NCI-H1694 (cell line): ENCODE data around the gene MAP2K1.
"Not testable (repeated sequence)": the region's sequence is repeated elsewhere in the genome, so short reads cannot be mapped to it uniquely, and the experiment has no call there.

ENCODE experiments used
- DNase-seq: peaks from one replicate; lab custom pipeline; 2025; lab: John Stamatoyannopoulos, UW

MAP2K1 gene

DNA sequence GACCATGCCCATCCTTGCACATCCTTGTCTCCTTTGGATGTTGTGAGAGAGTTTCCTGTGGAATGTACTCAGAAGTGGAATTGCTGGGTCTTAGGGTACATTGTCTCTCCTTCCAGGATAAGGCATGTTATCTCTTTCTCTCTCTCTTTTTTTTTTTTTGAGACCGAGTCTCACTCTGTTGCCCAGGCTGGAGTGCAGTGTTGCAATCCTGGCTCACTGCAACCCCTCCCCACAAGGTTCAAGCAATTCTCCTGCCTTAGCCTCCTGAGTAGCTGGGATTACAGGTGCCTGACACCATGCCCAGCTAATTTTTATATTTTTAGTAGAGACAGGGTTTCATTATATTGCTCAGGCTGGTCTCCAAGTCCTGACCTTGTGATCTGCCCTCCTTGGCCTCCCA lies 6.3 kb downstream of the MAP2K1 start:
- not testable (repeated sequence) for DNase-seq

DNA sequence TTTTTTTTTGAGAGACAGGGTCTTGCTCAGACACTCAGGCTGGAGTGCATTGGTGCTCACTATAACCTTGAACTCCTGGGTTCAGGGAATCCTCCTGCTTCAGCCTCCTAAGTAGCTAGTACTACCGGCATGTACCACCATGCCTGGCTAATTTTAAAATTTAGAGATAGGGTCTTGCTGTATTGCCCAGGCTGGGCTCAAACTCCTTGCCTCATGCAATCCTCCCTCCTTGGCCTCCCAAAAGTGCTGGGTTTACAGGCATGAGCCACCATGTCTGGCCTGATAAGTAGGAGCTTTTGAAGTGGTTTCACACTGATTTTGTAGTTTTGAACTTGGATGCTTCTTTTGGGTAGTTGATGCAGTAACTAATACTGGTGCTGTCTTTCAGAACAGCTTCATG lies 7.8 kb downstream of the MAP2K1 start:
- no peak for DNase-seq

DNA sequence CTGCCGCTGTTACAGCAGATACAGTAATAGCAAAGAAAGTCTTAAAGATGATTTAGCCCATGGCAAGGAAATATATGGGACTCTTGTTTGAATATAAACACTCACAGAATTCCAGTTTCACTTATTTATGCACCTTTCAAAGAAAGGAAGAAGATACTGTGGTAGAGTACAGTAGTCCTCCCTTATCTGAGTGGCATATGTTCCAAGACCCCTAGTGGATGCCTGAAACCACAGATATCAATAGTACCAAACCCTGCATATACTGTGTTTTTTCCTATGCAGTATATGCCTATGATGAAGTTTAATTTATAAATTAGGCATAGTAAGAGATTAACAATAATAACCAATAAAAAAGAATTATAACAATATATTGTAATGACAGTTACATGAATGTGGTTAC lies 8.2 kb downstream of the MAP2K1 start:
- DNase-seq, result no peak

DNA sequence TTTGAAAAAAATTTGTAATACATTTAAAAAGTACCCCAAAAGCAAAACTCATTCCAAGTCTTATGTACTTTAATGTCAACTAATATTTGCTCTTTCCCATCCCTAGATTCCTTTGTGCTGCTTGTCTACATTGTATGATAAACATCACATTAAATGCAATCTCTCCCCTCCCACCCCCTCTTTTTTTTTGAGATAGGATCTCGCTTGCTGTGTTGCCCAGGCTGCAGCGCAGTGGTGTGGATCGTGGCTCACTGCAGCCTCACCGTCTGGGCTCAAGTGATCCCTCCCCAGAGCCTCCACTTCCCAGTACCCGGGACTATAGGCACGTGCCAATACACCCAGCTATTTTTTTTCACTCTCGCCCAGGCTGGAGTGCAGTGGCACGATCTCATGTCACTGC lies 12.6 kb downstream of the MAP2K1 start:
- no peak for DNase-seq

DNA sequence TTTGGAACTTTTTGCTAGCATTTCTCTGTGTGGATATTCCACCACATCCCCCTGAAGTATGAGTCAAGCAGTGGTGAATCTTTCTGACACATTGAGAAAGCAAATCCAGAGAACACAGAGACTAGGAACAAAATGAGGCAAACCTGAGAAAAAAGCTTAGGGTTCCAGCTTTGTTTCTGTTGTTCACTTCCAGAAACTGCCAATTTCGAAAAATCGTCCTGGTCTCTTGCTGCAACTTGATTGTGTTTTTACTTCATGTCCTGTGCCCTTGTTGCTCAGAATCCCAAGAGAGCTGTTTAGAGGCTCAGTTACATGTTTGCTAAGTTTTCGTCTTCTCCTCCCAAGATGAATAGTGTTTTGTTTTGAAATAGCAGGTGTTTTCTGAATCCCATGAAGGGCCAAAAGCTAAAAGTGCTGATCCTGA lies 13.7 kb downstream of the MAP2K1 start:
- DNase-seq, result no peak

DNA sequence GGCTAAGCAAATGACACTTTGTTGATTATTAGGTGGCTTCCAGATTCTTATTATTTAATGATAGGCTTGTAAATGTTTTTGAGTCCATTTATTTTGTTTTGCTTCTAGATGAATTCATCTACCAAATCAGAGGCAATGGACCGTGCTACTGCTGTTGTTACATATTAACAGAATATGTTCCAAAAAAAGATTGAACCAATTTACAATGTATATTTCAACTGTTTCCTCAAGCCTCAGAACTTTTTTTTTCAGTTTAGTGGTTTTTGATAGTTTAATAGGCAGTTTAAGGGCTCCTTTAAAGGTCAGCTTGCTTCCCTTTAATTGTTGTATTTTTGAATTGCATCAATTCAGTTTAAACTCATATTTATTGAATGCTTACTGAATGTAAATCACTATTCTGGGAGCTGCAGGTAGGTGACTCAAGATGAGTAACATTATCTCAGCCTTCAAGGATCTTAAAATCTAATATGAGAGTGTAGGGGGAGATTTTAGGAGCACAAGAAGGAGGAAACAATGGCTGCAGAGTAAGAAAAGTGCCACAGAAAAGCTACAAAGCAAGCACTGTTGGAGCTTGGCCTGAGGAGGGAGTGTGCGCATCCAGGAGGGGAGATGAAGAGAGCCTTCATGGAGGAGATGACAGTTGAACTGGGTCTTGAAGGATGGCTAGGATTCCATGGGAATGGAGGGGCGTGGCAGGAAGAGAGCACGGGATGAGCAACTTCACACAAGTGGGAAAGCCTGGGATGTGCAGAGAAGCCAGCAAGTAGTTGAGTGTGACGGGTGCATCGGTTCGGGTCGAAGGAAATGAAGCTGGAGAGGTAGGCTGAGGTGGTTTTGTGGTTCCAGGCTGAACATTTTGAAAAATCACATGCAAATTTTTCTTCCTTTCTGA lies 14.7 kb downstream of the MAP2K1 start:
- DNase-seq, result no peak

DNA sequence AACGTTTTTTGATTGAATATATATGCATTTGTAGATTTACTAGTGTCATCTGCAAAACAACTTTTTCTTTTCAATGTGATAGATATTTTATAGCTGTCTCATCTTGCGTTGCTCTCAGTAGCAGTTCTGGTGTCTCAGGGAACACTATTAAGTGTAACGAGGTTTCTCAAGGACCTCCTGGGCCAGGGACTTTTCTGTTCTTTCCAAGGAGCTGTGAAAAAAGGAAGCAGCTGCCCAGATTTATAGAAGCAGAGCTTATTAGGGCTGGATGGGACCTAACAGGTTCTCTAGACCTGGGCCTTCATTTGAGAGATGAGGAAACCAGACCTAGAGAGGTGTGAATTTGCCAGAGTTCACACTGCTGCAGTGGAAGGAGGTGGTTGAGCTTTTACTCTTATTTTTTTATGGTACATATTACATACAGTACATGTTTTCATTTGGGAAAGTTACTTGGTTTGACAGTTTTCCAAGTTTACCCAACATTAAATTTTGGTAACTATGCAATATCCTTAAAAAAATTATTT lies 16.1 kb downstream of the MAP2K1 start:
- DNase-seq, result no peak

DNA sequence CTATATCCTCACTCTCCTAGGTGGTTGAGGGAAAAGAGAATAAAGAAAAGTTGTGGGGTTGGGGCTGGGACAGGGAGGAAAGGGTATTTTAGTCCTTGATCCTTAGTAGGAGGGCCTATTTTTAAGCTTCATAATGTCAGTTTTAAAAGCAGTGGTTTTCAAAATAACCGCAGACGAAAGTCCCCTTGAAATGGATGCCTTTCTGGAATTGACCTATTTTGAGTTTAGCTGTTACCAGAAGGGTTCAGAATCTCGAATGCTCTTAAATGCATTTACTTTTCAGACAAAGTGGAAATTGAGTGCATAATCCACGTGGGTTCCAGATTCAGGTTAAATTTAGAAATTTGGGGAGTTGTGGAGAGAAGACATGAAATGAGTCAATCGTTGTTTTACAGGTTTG lies 16.6 kb downstream of the MAP2K1 start:
- no peak for DNase-seq

DNA sequence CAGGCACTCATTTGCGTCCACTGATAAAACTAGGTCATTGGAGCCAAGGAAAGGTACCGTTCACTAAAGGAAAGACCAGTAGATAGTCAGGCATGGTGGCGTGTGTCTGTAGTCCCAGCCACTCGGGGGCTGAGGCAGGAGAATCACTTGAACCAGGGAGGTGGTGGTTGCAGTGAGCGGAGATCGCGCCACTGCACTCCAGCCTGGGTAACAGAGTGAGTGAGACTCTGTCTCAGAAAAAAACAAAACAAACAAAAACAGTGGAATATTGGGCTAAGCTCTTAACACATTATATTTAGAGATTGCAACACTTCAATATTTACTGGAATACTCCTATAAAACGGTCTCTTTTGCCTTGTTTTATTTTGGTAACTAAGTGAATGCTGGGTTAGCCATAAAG lies 17.4 kb downstream of the MAP2K1 start:
- no peak for DNase-seq

DNA sequence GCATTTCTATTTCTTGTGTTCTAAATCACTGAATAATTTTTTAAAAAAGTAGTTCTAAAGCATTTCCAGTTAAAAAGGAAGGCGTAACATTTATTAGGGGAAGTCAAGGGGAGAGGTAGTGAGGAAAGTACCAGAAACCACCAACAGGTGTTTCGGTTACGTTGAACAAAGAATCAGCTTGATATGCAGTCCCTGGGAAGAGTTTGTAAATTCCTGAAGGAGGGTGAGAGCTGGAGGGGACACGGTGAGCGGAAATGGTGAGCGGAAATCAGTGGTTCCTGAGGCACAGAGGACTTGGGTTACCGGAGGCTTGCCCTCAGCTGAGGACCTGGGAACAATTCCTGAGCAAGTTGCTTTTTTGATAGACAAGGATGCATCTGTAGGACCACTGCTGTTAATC lies 17.8 kb downstream of the MAP2K1 start:
- no peak for DNase-seq

DNA sequence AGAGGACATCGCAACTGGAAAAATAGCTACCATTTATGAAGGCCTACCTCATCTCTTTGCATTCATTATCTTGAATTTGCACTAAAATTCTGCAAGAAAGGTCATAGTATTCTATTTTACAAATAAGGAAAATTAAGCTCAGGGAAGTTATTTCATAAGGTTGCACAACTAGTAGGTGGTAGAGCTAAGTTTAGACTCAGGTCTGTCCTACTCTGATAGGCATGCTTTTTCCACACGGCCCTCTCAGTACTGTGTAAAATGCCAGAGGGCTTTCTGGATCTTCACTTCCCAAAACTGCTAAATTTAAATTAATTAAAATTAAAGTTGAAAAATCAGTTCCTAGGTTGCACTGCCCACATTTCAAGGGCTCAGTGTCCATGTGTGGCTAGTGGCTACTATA lies 18.3 kb downstream of the MAP2K1 start:
- DNase-seq, result no peak

DNA sequence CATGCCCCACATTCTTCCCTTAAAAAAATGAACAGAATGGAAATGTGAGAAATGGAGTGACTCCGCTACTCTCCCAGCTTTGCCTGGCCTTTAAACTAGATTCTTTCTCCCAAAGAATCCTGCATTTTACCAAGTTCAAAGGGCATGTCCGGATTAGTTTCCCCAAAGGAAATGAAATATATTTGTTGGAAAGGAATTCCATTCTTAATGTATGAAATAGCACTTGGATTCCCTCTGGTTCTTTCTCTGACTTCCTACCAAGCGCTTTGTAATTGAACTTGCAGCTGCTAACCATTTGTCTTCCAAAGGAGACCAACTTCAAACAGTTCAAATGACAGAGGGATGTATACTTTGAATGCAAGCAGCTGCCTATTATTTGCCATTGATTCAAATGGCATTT lies 18.9 kb downstream of the MAP2K1 start:
- no peak for DNase-seq

DNA sequence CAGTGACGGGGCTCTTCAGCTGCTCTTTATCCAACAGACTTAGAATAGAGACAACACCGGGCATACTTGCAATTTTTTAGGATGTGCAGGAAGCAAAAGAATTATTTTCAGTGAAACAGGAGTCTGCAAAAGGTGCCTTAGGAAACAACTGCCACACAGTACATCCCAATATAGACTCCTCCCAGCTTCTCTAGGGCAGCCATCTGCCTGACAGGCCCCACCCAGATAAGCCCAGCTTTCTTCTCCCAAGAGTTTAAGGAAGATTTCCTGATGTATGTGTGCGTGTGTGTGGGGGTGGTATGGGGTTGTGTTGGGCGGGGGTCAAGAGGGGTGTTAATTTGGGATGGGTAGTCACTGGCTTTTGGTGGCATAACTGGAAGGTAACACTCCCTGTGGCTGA lies 21.5 kb downstream of the MAP2K1 start:
- no peak for DNase-seq

DNA sequence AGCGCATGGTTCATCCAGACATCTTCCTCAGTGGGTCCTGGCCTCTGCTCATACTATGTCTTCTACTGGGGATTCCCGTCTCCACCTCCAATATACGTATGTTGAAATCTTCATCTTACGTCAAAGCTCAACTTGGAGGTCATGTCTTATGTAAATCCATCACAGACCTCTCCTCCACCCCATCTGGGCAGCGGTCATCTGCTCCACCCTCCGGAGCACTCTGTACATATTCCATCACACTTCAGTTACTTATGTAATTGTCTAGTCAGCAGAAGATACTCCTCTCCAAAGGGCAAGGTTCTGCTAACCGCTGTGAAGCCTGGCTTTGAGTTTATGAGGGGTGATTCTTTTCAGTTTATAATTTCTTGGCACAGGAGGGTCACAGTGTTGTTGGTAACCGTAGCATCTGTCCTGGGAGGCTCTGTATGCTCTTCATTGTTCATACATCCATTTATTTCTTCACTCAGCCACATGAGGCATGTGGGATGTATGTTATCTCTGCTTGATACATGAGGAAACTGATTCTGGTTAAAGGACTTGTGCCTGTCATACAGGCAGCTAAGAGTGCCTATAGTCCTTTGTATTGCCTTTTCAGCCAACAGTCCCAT lies 22.1 kb downstream of the MAP2K1 start:
- no peak for DNase-seq

DNA sequence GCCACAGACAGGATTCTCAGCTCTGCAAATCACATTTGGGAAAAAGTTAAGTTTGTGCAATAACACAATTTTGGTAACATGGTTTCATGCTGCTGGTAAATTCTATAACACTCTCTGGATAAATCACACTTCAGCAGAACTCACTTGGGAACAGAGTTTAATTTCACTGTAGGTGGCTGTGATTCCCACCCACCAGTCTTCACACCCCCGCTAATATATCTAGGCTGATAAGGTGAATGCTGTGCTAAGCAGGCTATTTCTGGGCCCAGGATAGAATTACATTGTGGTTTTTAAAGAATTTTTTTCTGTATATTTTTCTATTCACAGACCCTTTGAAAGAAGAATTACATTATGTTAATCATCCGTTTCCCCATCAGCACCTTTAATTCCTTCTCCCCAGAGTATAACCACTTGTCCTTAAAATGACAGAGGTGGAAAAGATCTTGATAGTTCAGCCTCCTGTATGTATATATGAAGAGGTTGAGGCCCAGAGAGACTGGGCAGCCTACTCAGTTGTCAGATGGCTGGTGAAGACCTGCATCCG lies 22.9 kb downstream of the MAP2K1 start:
- DNase-seq, result no peak

DNA sequence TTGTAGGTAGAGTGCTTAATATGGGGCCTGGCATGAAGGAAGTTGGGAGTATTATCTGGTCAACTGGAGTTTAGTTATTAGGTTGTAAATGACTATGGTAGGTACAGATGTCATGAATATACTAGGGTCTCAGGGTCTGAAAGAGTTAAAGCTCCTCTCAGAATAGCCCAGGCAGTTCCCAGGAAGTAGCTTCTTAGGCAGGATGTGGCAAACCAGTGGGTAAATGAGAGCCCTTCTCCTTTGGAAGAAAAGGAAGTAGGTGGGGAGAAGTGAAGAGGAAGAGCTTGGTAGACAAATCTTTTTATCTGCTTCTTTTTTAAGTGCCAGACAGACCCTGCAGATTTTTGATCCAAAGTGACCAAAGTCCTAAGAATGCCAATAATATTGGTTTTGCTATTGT lies 24.5 kb downstream of the MAP2K1 start:
- no peak for DNase-seq

DNA sequence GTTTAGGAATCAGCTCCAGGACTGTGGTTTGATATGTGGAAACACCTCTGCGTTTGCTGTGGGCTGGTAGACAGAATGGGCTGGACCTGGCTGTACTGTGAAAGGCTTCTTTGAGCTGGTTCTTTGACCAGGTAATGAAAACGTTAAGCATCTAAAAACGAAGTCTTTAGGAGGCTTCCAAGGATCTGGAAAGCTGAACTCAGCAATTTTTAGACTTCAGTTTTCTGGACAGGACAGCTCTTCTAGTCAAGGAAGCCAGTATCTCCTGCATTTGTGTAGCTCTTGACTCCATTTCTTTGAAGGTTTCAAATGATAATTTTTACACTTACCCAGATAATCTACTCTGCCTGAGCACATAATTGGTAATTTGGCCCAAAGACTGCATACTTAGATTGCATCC lies 25.5 kb downstream of the MAP2K1 start:
- DNase-seq, result no peak

DNA sequence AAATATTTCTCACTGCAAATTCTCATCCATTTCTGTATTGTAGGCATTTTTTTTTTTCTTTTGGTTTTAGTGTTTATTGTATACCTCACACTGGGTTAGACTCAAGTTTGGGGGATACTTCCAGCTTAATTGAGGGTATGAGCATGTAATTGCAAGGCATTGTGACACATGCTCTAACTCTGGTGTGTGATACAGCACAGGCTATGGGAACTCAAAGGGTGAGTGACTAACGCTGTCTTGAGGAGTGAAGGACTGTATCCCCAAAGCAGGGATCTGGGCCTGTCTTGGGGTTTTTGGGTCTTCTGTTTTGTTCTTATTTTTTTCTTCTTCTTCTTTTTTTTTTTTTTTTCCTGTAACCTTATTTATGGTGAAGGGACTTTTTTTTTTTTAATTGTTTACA lies 26.9 kb downstream of the MAP2K1 start:
- DNase-seq, result no peak

DNA sequence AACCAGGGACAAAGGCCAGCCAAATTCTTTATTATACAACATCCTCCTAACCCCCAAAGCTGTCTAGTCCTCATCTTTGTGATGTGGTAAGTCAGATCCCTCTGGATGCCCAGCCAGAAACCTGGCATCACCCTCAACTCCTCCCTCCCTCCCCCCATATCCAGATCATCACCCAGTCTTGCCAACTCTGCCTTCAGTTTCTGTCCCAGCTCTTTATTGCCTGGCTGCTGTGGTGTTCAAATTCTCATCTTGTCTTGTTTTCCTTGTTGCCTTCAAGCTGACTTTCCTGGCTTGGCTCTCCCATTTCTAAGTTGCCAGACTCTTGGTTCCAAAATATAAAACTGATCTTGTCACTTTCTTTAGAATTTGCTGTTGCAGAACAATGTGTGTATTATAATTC lies 28.6 kb downstream of the MAP2K1 start:
- DNase-seq, result no peak

DNA sequence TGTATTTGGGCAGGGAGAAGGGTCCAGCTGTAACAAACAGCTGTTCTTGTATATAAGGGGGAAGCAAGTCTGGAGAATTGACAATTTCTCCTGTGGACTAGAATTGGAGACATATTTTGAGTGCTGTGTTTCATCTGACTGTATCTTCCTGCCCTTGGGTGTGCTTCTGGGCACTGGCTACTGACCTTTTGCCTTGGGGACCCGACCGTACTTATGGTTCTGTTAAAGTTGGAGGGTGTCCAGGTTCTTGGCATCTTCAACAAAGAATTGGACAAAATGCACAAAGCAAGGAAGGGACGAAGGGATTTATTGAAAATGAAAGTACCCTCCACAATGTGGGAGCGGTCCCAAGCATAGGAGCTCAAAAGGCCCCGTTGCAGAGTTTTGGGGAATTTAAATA lies 31.0 kb downstream of the MAP2K1 start:
- no peak for DNase-seq

DNA sequence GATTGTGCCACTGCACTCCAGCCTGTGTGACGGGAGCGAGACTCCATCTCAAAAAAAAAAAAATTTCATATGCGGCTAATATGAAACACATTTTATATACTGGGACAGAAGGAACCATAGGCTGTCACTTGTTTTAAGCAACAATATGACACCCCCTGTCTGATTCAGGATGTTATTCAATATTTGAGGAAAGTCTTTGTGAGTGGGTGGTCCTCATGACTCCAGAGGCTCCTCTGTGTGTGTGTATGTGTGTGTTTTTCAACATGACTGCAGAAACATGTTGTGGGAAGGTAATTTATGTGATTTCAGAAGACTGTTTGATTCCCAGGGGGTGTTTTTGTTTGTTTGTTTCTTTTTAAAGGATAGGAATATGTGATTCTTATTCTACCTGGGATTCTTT lies 32.8 kb downstream of the MAP2K1 start:
- no peak for DNase-seq

DNA sequence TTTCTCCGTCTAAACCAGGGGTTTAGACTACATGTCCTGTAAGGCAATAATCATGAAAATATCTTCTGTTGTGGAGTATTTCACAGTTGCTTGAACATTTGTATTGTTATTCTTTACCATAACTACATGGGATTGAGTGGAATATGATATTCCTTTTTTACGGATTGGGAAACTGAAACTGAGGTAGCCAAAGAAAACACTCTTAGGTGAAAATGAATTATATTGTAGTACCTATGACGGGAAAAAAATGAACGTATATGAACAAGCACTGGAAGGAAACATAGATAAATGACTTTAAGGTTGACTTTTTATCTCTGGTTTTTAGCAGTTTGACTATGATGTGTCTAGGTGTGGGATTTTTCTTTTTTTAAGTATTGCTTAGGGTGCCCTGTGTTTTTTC lies 35.6 kb downstream of the MAP2K1 start:
- DNase-seq, result no peak

DNA sequence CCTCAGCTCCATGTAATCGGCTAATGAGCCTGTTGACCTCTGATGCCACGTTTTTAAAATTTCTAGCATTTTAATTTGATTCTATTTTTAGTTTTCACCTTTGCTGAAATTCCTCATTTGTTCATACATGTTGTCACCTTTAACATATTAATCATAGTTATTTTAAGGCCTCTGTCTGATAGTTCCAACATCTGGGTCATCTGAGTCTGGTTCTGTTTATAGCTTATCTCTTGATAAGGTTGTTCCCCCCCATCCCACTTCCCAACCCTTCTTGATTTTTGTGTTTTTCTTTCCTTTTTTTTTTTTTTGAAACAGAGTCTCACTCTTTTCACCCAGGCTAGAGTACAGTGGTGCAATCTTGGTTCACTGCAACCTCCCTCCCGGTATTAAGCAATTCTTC lies 36.4 kb downstream of the MAP2K1 start:
- no peak for DNase-seq
